ENCODE results near the gene SCGB1C2.

The SCGB1C2 gene

DNA sequence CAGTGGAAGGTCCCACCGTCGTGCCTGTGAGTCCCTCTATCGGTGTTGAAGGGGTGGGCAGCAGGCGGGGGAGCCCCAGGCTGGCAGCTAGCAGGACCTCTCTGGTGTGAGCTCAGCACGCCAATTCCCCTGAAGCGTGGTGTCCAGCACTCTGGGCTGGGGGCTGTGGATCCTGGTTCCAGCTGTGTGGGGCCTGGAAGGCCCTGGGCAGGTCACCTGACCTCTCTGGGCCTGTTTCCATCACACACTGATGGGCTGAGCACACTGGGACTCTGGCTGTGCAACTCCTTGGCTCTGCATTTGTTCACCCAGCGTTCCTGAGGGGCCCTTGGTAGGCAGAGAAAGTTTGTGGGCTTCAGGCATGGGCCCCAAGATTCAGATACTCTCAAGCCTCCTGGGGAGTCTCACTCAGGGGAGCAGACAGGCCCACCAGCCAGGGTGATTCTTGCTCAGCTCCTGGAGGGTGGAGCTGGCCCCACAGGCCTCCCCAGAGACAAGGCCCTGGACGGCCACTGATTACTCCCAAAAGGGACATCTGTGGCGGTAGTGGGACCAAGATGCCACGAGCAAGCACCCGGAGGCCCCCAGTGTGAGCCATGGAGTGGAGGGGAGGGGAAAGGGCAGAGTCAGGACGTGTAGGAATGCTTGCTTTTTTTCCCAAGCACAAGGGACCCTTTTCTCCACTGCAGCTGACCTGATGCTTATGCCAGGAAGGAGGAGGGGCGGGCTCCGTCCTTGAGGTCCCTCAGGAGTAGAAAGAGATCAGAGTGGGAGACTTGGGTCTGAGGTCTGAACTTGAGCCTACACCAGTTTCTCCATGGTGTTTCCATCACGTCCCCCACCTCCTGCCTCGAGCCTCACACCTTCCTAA, 8.5 kb downstream of the SCGB1C2 start:
- Mint-ChIP-seq H3K27ac (no peak overlapping the region), H3K9me3 (no peaks in the 10 kb centered on the region), H3K4me1 (ENCODE audit: low read depth) (no peaks in the 10 kb centered on the region), H3K36me3 (ENCODE audit: low read depth) (no peaks in the 10 kb centered on the region), H3K27me3 (peaks cover 5% of the 10 kb centered on the region), H3K4me3 (no peak overlapping the region)

DNA sequence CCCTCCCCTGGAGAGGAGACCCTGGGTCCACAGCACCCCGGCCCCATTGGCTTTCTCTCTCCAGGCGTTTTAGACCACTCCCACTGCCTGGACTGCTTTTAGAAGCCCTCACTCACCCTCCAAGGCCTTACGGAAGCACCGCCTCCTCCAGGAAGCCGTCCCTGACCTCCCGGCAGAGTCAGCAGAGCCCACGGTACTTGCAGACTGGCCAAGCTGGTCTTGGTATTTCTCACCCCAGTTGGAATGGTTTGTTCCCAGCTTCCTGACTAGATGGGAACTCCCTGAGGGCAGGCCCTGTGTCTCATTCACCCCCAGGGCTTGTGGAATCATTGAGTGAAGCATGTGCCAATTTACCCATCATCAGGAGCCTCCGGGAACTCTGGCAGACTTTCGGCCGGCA, 9.2 kb downstream of the SCGB1C2 start:
- Mint-ChIP-seq H3K9me3 (no peaks in the 10 kb centered on the region), H3K27ac (no peak overlapping the region), H3K4me1 (ENCODE audit: low read depth) (no peaks in the 10 kb centered on the region), H3K27me3 (peaks cover 5% of the 10 kb centered on the region), H3K4me3 (no peak overlapping the region), H3K36me3 (ENCODE audit: low read depth) (no peaks in the 10 kb centered on the region)

GRCh38 chr17:146983-147761, 9.8 kb downstream of the SCGB1C2 start:
- peaks cover 2% of the 10 kb centered on the region for H3K27me3 Mint-ChIP-seq
- H3K4me1 Mint-ChIP-seq (ENCODE audit: low read depth), result no peaks in the 10 kb centered on the region
- H3K36me3 Mint-ChIP-seq (ENCODE audit: low read depth), result no peaks in the 10 kb centered on the region
- H3K27ac Mint-ChIP-seq, result no peak overlapping the region
- no peak overlapping the region for H3K4me3 Mint-ChIP-seq
- H3K9me3 Mint-ChIP-seq, result no peaks in the 10 kb centered on the region

DNA sequence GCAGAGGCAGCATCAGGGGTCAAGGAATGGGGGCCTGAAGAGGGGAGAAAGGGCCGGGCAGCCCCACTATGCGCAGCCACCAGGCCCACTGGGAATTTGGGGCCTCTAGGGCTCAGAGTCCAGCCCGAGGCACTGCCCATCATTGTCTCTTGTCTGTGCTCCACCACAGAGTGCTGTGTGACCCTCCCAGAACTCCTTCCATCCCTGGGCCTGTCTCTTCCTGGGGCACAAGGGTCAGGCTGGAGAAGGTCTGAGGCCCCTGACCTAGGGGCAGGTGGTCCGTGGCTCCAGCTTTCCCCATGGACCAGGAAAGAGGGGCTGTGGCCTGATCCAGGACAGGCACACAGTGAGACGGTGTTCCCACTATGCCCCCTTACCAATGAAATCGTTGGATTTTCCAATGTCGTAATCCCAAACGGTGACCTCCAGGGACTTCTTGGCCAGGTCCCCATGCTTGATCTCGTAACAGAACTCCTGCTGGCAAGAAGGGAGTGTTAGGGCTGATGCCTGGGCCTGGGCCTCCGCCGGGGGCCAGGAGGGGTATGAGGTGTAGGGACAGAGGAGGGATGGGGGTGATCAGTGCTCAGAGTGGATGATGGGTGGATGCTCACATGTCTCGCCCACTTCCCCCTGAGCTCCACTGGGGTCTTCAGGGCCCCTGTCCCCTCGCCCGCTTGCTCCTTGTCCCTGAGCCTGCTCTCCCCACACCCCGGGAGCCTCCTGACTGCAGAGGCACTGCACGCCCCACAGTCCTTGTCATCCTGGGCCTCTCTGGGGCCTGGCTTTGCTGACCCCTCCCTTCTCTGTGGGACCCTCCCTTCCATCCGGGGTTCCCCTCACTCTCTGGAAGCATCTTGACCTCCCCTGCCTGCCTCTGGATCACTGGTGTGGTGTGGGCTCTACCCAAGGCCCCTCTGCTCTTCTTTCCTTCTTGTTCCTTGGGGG, 10.7 kb downstream of the SCGB1C2 start:
- Mint-ChIP-seq H3K27me3 (no peaks in the 10 kb centered on the region), H3K4me1 (ENCODE audit: low read depth) (no peaks in the 10 kb centered on the region), H3K36me3 (ENCODE audit: low read depth) (no peaks in the 10 kb centered on the region), H3K9me3 (no peaks in the 10 kb centered on the region), H3K27ac (no peak overlapping the region), H3K4me3 (no peak overlapping the region)

- Mint-ChIP-seq H3K27ac (no peak overlapping the region), H3K4me1 (ENCODE audit: low read depth) (no peaks in the 10 kb centered on the region), H3K9me3 (no peaks in the 10 kb centered on the region), H3K4me3 (no peak overlapping the region), H3K27me3 (no peaks in the 10 kb centered on the region), H3K36me3 (ENCODE audit: low read depth) (no peaks in the 10 kb centered on the region)
Measured at GRCh38 chr17:148757-149156, 11.4 kb downstream of the SCGB1C2 start.

- Mint-ChIP-seq H3K36me3 (ENCODE audit: low read depth) (no peaks in the 10 kb centered on the region), H3K27me3 (no peaks in the 10 kb centered on the region), H3K4me3 (no peak overlapping the region), H3K4me1 (ENCODE audit: low read depth) (no peaks in the 10 kb centered on the region), H3K27ac (no peak overlapping the region), H3K9me3 (no peaks in the 10 kb centered on the region)
Measured at GRCh38 chr17:149231-149630, 11.9 kb downstream of the SCGB1C2 start.

DNA sequence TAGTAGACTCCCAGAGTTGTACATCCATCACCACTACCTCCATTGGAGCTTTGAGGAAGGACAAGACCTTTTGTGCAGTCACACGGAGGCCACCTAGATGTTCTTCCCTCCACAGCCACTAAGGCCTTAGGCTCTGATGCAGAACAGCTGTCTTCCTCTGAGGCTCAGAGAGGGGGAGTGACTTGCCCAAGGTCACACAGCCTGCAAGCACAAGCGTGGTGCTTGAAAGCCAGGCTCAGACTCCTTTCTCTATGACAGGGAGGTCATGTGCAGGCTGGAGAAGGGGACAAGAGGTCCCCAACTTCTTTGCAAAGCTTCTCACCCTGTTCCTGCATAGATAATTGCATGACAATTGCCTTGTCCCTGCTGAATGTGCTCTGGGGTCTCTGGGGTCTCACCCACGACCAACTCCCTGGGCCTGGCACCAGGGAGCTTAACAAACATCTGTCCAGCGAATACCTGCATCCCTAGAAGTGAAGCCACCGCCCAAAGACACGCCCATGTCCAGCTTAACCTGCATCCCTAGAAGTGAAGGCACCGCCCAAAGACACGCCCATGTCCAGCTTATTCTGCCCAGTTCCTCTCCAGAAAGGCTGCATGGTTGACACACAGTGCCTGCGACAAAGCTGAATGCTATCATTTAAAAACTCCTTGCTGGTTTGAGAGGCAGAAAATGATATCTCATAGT, 12.7 kb downstream of the SCGB1C2 start:
- H3K36me3 Mint-ChIP-seq (ENCODE audit: low read depth), result no peaks in the 10 kb centered on the region
- H3K4me3 Mint-ChIP-seq, result no peak overlapping the region
- H3K27ac Mint-ChIP-seq, result no peak overlapping the region
- no peaks in the 10 kb centered on the region for H3K27me3 Mint-ChIP-seq
- H3K9me3 Mint-ChIP-seq, result no peaks in the 10 kb centered on the region
- no peaks in the 10 kb centered on the region for H3K4me1 Mint-ChIP-seq (ENCODE audit: low read depth)

DNA sequence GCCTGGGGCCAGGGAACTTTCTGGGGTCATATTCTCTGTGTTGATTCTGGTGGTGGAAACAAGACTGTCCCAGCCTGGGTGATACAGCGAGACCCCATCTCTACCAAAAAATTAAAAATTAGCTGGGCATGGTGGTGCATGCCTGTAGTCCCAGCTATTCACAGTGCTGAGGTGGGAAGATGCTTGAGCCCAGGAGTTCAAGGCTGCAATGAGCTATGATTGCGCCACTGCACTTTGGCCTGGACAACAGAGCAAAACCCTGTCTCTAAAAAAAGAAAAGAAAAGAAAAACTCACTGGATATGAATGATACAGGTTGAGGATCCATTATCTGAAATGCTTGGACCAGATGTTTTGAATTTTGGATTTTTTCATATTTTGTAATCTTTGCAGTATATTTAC, 13.6 kb downstream of the SCGB1C2 start:
- Mint-ChIP-seq H3K27me3 (no peaks in the 10 kb centered on the region), H3K27ac (no peak overlapping the region), H3K4me1 (ENCODE audit: low read depth) (no peaks in the 10 kb centered on the region), H3K4me3 (no peak overlapping the region), H3K36me3 (ENCODE audit: low read depth) (no peaks in the 10 kb centered on the region), H3K9me3 (no peaks in the 10 kb centered on the region)

- Mint-ChIP-seq H3K27me3 (no peaks in the 10 kb centered on the region), H3K4me1 (ENCODE audit: low read depth) (no peaks in the 10 kb centered on the region), H3K4me3 (no peak overlapping the region), H3K36me3 (ENCODE audit: low read depth) (no peaks in the 10 kb centered on the region), H3K9me3 (no peaks in the 10 kb centered on the region), H3K27ac (no peak overlapping the region)
Measured at GRCh38 chr17:151886-152859, 14.8 kb downstream of the SCGB1C2 start.

GRCh38 chr17:152860-153420, 15.6 kb downstream of the SCGB1C2 start:
- H3K27me3 Mint-ChIP-seq, result no peaks in the 10 kb centered on the region
- no peaks in the 10 kb centered on the region for H3K9me3 Mint-ChIP-seq
- no peaks in the 10 kb centered on the region for H3K36me3 Mint-ChIP-seq (ENCODE audit: low read depth)
- H3K4me3 Mint-ChIP-seq, result no peak overlapping the region
- no peak overlapping the region for H3K27ac Mint-ChIP-seq
- H3K4me1 Mint-ChIP-seq (ENCODE audit: low read depth), result no peaks in the 10 kb centered on the region

- Mint-ChIP-seq H3K27ac (no peak overlapping the region), H3K27me3 (no peaks in the 10 kb centered on the region), H3K9me3 (no peaks in the 10 kb centered on the region), H3K4me1 (ENCODE audit: low read depth) (no peaks in the 10 kb centered on the region), H3K4me3 (no peak overlapping the region), H3K36me3 (ENCODE audit: low read depth) (no peaks in the 10 kb centered on the region)
Measured at GRCh38 chr17:153851-154250, 16.5 kb downstream of the SCGB1C2 start.

GRCh38 chr17:155576-155975, 18.2 kb downstream of the SCGB1C2 start:
- no peaks in the 10 kb centered on the region for H3K4me1 Mint-ChIP-seq (ENCODE audit: low read depth)
- H3K27ac Mint-ChIP-seq, result no peak overlapping the region
- H3K27me3 Mint-ChIP-seq, result peaks cover 3% of the 10 kb centered on the region
- H3K9me3 Mint-ChIP-seq, result no peaks in the 10 kb centered on the region
- H3K36me3 Mint-ChIP-seq (ENCODE audit: low read depth), result no peaks in the 10 kb centered on the region
- H3K4me3 Mint-ChIP-seq, result no peak overlapping the region

- H3K4me3 Mint-ChIP-seq, result no peak overlapping the region
- no peak overlapping the region for H3K27ac Mint-ChIP-seq
- no peaks in the 10 kb centered on the region for H3K4me1 Mint-ChIP-seq (ENCODE audit: low read depth)
- no peaks in the 10 kb centered on the region for H3K9me3 Mint-ChIP-seq
- peaks cover 3% of the 10 kb centered on the region for H3K27me3 Mint-ChIP-seq
- H3K36me3 Mint-ChIP-seq (ENCODE audit: low read depth), result no peaks in the 10 kb centered on the region
Measured at GRCh38 chr17:156094-156621, 18.8 kb downstream of the SCGB1C2 start.

Measured in stimulated activated naive CD8-positive, alpha-beta T cell treated with anti-CD3 and anti-CD28 coated beads, Interleukin-15, Interleukin-2, amounts not matched to agents 100 ng/mL and 50 ng/mL, for 24 hours (primary cell).